AG04449 (cell line): Measurements from ENCODE around the gene KISS1R.

Source experiments
- CTCF ChIA-PET: fragments of 350-600 bp; formaldehyde crosslinking; extraction: SDS; loops from one replicate; lab custom pipeline; 2021; ENCODE audit warnings: antibody characterized with exemption; lab: Yijun Ruan, JAX
- POLR2A ChIA-PET: fragments of 400-600, 350-600 bp; formaldehyde crosslinking; extraction: SDS; loops from one replicate; lab custom pipeline; 2020; ENCODE audit warnings: antibody characterized with exemption, inconsistent platforms; lab: Yijun Ruan, JAX
- DNase-seq: peaks from one replicate; pipeline ENCODE4 v3.0.0-alpha.2; 2010; ENCODE audit warnings: low read depth, low spot score
- H3K4me3 ChIP-seq: 2 replicates; pipeline ENCODE4 v1.5.1; 2011; ENCODE audit warnings: low read depth, mild to moderate bottlenecking, control low read depth, low read length
- TF ChIP-seq, protein P1 (sequence below): IDR thresholded peaks from one replicate; pipeline ENCODE4 v1.5.1; 2011; ENCODE audit warnings: mild to moderate bottlenecking, moderate library complexity, low read length, control low read depth, inconsistent platforms; ENCODE audit not compliant: insufficient read depth; ENCODE audit errors: missing control alignments

The KISS1R gene

DNA sequence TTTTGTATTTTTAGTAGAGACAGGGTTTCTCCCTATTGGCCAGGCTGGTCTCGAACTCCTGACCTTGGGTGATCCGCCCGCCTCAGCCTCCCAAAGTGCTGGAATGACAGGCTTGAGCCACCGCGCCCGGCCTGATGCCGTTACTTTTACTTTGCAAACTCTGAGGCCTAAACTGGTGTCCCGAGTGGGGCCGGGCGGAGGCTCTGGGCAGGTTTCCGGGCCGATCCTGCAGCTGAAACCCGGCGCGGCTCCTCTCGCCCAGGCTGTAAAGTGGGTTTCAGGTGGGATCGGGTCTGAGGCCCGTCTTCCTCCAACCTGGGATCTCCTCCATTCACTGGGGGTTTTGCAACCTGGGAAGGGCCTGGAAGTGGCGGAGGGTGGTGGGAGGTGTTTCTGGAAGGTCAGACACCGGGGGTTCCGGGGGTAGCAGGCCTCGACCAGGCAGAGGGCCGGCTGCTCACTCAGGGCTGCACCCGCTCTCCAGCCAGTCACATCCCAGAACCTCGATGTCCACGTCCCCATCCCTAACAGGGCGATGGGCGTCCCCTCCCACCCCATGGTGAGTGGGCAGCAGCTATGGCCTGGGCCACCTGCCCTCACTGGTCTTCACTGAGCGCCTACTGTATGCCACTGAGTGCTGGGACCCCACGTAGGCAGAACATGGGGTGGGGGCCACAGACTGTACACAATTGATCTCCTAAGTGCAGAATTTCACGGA, 45.7 kb downstream of the KISS1R start:
- ChIA-PET CTCF (interaction anchor here (1.5 to 7.1 kb wide), 2 partner anchors 11 to 20 kb away, joined by 3 to 37 read pairs; partner anchors contain the start of gene WDR18), POLR2A (interaction anchor here (0.8 kb wide), 1 partner anchor 21 kb away, joined by 3 read pairs; no protein-coding TSS in a partner anchor)
- H3K4me3 ChIP-seq = no peak overlapping the region
- no peak for DNase-seq
- TF ChIP-seq, protein P1, sequence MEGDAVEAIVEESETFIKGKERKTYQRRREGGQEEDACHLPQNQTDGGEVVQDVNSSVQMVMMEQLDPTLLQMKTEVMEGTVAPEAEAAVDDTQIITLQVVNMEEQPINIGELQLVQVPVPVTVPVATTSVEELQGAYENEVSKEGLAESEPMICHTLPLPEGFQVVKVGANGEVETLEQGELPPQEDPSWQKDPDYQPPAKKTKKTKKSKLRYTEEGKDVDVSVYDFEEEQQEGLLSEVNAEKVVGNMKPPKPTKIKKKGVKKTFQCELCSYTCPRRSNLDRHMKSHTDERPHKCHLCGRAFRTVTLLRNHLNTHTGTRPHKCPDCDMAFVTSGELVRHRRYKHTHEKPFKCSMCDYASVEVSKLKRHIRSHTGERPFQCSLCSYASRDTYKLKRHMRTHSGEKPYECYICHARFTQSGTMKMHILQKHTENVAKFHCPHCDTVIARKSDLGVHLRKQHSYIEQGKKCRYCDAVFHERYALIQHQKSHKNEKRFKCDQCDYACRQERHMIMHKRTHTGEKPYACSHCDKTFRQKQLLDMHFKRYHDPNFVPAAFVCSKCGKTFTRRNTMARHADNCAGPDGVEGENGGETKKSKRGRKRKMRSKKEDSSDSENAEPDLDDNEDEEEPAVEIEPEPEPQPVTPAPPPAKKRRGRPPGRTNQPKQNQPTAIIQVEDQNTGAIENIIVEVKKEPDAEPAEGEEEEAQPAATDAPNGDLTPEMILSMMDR = no peak

DNA sequence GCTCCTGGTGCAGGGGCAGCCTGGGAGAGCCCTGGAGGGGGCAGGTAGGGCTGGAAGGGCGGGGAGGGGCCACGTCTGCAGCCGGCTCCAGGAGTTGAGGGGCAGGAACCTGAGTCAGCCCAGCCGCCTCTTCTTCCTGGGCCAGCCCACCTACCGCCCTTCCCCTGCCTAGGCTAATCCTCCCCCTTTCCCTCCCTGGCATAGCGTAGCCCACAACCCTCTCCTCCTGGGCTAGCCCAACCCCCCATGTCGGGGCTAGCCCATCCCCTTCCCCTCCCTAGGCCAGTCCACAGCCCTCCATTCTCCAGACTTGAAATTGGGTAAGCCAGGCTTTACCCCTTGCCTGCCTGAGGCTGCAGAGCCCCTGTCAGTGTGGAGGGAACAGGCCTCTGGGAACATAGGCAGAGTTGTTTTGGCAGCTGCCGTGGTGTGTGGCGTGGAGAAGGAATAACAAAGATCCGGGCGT, 46.4 kb downstream of the KISS1R start:
- ChIA-PET CTCF (interaction anchor here (7.1 kb wide), 1 partner anchor 19 kb away, joined by 37 read pairs; the partner anchor contains the start of gene WDR18), POLR2A (no interaction called here)
- TF ChIP-seq, protein P1 = no peak
- no peak overlapping the region for H3K4me3 ChIP-seq
- DNase-seq = no peak

DNA sequence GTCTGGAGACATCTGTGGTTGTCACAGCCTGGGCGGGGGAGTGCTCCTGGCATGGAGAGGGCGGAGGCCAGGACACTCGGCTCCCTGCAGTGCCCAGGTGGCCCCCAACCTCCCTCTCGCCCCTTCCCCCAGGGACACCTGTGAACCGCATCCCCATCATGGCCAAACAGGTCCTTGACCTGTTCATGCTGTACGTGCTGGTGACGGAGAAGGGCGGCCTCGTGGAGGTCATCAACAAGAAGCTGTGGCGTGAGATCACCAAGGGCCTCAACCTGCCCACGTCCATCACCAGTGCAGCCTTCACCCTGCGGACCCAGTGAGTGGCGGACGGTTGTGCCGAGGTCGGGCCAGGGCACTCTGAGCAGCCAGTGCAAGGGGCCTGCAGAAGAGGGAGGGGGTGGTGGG, 47.0 kb downstream of the KISS1R start:
- no peak for DNase-seq
- CTCF ChIA-PET = interaction anchor here (1.4 to 7.1 kb wide), 2 partner anchors 9 to 19 kb away, joined by 4 to 37 read pairs; partner anchors contain the start of gene WDR18
- POLR2A ChIA-PET = no interaction called here
- H3K4me3 ChIP-seq = no peak overlapping the region
- TF ChIP-seq, protein P1 = no peak

DNA sequence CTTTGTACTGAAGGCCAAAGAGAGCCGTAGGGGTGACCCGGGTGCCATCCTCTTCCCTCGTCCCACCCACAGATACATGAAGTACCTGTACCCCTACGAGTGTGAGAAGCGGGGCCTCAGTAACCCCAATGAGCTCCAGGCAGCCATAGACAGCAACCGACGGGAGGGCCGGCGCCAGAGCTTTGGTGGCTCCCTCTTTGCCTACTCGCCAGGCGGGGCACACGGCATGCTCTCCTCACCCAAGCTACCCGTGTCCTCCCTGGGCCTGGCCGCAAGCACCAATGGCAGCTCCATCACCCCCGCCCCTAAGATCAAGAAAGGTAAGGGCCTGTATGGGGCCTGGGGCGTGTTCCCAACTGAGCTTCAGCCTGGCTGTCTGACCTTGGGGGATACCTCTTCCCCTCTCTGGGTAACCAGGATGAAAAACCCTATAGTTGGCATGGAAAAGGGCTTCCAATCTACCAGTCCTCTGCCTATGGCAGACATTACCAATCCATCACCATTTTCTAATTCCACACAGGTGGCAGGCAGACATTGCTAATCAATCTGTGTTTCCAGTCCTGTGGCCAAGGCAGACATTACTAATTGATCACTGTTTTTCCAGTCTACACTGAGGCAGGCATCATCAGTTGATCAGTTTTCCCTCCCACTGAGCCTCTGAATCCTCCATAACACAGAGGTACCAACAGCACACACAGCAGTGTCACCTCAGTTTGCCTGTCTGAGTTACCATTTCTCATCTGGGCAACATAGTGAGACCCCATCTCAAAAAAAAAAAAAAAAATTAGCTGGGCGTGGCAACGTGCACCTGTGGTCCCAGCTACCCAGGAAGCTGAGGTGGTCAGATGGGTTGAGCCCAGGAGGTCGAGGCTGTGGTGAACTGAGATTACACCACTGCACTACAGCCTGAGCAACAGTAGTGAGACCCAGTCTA, 47.9 kb downstream of the KISS1R start:
- POLR2A ChIA-PET = interaction anchor here (0.6 kb wide), 1 partner anchor 14 kb away, joined by 3 read pairs; no protein-coding TSS in a partner anchor
- DNase-seq = no peak
- TF ChIP-seq, protein P1 = no peak
- H3K4me3 ChIP-seq = no peak overlapping the region
- CTCF ChIA-PET = interaction anchor here (1.4 to 7.1 kb wide), 2 partner anchors 8 to 18 kb away, joined by 4 to 37 read pairs; partner anchors contain the start of gene WDR18

DNA sequence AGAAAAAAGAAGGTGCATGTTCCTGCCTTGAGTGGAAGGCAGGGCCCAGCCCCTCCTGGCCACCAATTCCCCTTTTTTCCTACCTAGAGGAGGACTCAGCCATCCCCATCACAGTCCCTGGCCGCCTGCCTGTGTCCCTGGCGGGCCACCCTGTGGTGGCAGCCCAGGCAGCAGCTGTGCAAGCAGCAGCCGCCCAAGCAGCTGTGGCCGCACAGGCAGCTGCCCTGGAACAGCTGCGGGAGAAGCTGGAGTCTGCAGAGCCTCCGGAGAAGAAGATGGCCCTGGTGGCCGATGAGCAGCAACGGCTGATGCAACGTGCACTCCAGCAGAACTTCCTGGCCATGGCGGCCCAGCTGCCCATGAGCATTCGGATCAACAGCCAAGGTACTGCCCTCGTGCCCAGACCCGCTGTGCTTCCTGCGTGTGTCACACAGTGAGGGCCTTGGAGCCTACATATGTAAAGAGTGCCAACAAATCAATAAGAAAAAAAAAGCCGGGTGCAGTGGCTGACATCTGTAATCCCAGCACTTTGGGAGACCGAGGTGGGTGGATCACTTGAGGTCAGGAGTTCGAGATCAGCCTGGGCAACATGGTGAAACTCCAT, 49.5 kb downstream of the KISS1R start:
- TF ChIP-seq, protein P1 = no peak

More for the DNA sequence above, 49.5 kb downstream of the KISS1R start:
- no peak overlapping the region for H3K4me3 ChIP-seq
- ChIA-PET POLR2A (no interaction called here), CTCF (interaction anchor here (7.1 kb wide), 1 partner anchor 16 kb away, joined by 37 read pairs; the partner anchor contains the start of gene WDR18)
- DNase-seq = no peak
